Suppressor macrophage treated with lipopolysaccharide for 1 hour (primary cell): Measurements from ENCODE around the gene CWC22.
A peak's percentile ranks its signal among the peaks of the same experiment; 100 is the strongest.
"Not testable (repeated sequence)": the region's sequence is repeated elsewhere in the genome, so short reads cannot be mapped to it uniquely, and the experiment has no call there.

ENCODE experiments used
- DNase-seq, 3 donors: peaks; one replicate each; pipeline ENCODE4 v3.0.0-alpha.2; 2020 to 2022

The CWC22 gene

DNA sequence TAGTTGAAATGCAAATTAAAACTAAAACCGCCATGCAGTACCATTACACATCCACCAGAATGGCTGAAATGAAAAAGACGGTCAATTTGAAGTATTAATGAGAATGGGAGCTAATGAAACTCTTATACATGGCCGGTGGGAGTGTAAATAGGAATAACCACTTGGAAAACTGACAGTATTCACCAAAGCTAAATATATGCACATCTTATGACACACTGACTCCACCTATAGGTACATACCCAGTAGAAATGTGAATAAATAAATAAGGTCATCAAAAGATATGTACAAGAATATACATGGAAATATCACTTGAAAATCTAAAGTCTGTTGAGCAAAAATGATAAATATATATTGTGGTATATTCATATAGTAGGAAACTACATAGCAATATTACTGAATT lies 57.7 kb downstream of the CWC22 start:
- no peak for DNase-seq

DNA sequence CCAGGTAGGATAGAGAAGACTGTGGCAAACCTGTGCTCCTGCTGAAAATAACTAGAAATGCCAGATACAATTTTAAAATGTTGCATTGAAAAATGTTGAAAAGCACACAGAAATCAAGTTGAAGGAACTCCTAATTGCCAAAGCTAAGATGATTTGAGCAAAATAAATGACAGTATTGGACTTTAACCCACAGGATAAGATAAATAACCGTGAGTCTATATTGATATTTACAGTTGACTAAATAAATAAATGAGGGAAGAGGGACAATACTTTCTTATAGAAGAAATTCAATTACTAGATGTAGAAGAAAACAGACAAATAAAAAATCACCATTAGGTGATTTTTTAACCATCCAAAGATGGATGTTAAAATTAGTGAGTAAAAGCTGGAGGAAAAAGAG lies 59.0 kb downstream of the CWC22 start:
- DNase-seq: no peak

DNA sequence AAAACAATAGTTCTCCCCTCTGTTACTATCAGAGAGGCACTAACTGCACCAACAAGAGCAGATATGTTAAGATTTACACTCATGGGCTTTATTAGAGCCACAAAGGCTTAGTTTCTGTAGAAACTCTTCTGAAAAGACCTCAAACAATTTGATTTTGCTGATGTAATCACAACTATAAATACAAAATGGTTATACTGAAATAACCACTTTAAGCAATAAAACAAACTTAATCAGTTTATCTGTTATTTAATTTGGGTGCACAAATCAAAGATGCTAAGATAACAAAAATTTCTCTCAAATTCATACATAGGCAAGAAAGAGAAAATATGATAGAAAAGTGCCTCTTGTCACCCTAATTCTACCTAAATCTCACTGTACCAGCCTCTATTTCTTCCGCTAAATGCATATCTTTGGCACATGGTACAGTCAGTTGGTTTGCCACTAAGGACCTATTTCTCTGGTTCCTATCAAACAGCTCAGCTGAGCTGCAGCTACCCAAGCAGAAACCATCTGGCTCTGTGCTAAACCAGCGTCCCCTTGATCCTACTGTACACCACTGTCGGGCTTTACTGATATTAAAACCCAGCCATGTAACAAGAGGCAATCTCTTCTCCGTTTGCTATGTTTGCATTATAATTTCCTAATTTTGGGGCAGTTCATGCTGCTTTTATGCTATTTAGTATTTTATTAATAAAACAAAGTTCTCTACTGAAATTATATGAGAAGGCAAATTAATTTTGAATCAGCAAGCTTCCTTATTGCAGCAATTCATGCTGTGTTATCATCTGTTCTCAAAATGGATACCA lies 60.1 kb downstream of the CWC22 start:
- DNase-seq: no peak

DNA sequence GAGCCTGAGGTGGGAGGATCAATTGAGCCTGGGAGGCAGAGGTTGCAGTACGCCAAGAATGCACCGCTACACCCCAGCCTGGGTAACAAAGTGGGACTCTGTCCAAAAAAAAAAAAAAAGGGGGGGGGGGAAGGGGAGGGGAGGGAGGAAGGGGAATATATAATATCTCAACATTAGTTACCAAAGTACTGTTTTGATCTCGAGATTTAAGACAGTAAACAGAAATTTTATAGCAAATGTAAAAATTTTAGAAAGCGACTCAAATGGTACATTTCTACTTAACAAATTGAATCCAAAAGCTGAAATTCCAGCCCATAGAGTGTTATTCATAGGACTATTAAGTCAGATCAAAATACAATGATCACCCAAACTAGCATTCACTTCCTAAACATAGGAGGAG lies 60.8 kb downstream of the CWC22 start:
- DNase-seq: no peak

DNA sequence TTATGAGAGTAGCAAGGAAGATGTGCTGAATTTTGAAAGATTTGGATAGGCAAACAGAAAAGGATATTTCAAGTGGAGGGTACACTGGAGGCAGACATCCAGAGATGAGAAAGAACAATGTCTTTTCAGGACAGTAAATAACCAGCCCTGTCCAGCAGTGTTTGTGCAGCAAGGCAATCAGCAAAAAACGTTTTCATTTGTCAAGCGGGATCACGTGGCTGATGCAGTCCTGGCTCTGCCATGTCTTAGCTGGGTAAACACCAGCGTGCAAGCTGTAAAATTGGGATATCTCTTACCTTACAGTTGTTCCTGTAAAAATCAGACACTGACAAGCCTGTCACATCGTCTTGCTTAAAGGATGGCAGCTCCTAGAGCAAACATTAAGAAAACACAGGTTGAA lies 67.8 kb downstream of the CWC22 start:
- no peak for DNase-seq

- DNase-seq: no peak
Observed at GRCh38 chr2:179938026-179938425, 69.1 kb downstream of the CWC22 start.

DNA sequence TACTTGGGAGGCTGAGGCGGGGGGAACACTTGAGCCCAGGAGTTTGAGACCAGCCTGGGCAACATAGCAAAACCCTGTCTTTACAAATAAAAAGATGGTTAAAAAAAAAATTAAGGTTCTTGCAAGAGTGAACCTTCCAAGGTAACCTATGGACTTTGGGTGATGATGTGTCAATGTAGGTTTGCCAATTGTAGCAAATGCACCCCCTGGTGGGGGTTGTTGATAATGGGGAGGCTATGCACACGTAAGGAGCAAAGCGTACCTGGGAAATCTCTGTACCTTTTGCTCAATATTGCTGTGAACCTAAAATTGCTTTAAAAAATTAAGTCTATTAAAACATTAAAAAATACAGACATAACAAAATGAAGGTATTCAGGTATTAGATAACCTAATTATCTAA lies 70.4 kb downstream of the CWC22 start:
- peak in 2 of 3 donors; percentile 21 to 26 for DNase-seq

- DNase-seq: no peak
Observed at GRCh38 chr2:179936141-179936540, 71.0 kb downstream of the CWC22 start.

GRCh38 chr2:179932786-179933185 lies 74.3 kb downstream of the CWC22 start:
- DNase-seq: no peak

GRCh38 chr2:179931502-179931901 lies 75.6 kb downstream of the CWC22 start:
- no peak for DNase-seq

- not testable (repeated sequence) for DNase-seq
Observed at GRCh38 chr2:179929997-179930396, 77.1 kb downstream of the CWC22 start.

GRCh38 chr2:179927041-179927440 lies 80.1 kb downstream of the CWC22 start:
- DNase-seq: no peak

GRCh38 chr2:179925713-179926112 lies 81.4 kb downstream of the CWC22 start:
- no peak for DNase-seq

GRCh38 chr2:179917272-179917671 lies 89.8 kb downstream of the CWC22 start:
- DNase-seq: no peak

GRCh38 chr2:179915395-179915992 lies 91.6 kb downstream of the CWC22 start:
- no peak for DNase-seq

- no peak for DNase-seq
Observed at GRCh38 chr2:179913809-179914208, 93.3 kb downstream of the CWC22 start.

- no peak for DNase-seq
Observed at GRCh38 chr2:179911569-179911968, 95.5 kb downstream of the CWC22 start.

DNA sequence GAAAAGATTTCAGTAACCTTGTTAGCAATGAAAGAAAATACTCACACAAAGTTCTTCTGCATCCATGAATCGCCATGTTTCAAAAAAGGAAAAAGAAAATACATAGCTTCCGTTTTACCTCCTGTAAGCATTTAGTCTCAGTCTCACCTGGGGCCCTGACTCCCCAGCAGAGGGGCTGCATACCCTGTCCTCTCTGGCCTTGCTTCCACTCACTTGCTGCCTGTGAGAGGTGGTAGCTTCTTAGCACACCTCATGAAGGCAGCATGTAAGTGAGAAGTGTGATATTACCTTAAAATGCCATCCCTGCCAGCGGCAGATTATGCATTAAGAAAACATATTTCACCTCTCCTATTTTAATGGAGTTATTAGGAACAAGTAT lies 96.4 kb downstream of the CWC22 start:
- DNase-seq: no peak

- peak in 2 of 3 donors; percentile 8 to 14 for DNase-seq
Observed at GRCh38 chr2:179909845-179910734, 97.0 kb downstream of the CWC22 start.

GRCh38 chr2:179900655-179901054 lies 106.4 kb downstream of the CWC22 start:
- no peak for DNase-seq

- no peak for DNase-seq
Observed at GRCh38 chr2:179899666-179900065, 107.4 kb downstream of the CWC22 start.

DNA sequence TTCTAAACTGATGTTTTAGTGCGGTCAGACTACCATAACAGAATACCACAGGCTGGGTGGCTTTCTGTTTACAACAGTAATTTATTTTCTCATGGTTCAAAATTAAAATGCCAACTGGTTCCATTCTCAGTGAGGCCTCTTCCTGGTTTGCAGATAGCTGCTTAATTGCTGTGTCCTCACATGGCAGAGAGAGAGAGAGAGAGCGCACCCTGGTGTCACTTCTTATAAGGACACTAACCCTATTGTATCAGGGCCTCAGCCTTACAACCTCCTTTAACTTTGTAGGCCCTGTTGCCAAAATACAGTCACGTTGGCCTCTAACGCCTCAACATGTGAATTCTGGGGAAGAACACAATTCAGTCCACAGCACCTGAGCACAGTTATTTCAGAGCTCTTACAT lies 108.2 kb downstream of the CWC22 start:
- peak in 2 of 3 donors; percentile 6 to 7 for DNase-seq
